Skin epidermis (tissue), 12 donors: ENCODE results near the gene ANAPC7.
"Not testable (repeated sequence)": the region's sequence is repeated elsewhere in the genome, so short reads cannot be mapped to it uniquely, and the experiment has no call there.

ENCODE experiments used
- H3K27ac ChIP-seq, 21 experiments: fragments of 200-600 bp; sonication (generic) in 11 of 21; one replicate each; pipeline ENCODE4 v1.5.0; 2020; ENCODE audit warnings: mild to moderate bottlenecking in 3 of 21, inconsistent platforms in 2 of 21, moderate library complexity in 2 of 21
- H3K4me3 ChIP-seq, 7 experiments: fragments of 200-600 bp; sonication (generic) in 2 of 7; one replicate each; pipeline ENCODE4 v1.5.0; 2020; ENCODE audit warnings: inconsistent platforms in 2 of 7, mild to moderate bottlenecking in 2 of 7, moderate library complexity in 1 of 7

Gene ANAPC7

DNA sequence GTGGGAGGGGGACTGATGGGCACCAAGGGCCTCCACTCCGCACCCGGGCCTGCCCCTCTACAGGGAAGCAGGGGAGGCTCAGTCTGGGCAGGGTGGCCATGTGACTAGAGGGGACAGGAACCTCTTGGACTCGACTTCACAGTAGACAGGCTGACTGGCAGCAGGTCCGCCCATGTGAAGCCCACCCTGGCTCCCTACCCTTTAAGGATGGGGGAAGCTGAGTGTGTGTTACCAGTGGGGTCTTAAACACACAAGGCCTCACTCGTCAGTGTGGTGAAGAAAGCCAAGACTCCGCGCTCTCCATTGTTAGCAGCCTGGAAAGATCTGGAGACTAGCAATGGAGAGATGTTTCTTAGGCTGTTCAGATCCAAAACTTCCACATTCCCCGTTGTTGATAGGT, 52.4 kb downstream of the ANAPC7 start:
- Histone ChIP-seq H3K4me3 (no peak overlapping the region), H3K27ac (no peak overlapping the region)

DNA sequence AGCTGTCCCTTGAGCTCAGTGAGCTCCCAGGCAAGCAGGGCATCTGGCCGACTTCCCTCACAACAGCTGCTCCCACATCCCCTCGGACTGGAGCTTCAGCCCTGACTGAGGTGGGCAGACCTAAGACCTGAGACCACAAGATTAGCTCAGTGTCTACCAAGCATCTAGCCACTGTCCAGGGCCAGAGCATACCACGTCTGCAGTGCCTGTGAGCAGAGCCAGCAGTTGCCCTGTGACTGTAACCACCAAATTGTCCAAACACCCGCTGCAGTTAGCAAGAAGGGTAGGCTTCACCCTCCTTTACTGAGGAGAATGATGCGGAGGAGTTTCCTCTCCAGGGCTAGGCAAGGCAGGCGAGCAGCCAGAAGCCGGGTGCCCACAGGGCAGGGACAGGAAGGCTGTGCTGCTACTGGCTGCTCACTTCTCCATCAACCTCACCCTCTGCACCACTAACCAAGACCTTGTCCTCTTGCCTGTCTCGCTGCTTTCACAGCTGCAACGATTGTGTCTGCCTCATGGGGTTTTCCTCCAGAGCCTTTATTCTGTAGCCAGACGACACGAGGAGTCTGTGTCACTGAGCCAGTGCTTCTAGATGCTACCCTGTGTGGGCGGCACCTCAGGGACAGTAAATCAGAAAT, 53.9 kb downstream of the ANAPC7 start:
- Histone ChIP-seq H3K4me3 (no peak overlapping the region), H3K27ac (peak overlapping the region in 15 of 21 experiments; percentile 2 to 72 (median 50))

DNA sequence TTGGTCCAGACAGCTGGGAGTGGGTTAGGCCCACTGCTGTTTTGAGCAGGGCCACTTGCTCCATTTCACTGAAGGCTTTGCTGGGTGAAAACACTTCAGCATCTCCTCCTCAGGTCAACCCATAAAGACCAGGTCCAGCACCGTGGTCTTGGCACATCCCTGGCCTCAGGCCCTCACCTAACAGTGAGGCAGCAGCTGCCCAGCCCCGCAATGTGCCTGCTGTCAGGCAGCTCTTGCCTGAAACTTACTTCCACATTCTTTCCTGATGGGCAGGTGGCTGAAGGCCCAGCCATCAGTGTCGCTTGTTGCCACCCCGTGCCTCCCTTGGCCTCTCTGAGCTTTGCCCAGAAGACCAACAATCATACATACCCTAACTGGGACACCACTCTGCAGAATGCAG, 54.4 kb downstream of the ANAPC7 start:
- H3K27ac ChIP-seq, result peak overlapping the region in 15 of 21 experiments; percentile 2 to 72 (median 50)
- no peak overlapping the region for H3K4me3 ChIP-seq

DNA sequence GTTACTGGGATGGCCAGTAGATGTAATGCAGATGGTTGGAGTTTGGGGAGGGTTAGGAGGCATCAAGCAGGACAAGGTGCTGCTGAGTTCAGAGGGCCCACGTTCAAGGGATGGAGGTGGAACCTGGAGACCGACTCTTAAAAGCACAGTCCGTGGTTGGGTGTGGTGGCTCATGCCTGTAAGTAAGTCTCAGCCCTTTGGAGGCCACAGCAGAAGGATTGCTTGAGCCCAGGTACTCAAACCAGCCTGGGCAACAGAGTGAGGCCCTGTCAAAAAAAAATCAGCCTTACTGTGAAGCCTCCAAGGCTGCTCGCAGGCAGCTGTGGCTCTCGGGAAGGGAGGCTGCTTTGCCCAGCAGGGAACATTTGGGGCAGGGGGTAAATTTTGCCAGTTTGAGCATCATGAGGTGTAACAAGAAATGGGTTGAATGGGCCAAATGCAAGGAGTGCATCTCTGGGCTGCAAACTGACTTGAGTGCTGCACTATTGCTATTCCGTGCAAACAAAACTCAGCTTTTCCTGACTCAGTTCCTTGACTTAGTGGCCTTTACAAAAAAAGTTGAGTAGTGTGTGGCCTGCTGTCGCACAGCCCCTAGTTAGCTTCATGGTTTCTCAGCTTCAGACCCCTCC, 55.0 kb downstream of the ANAPC7 start:
- Histone ChIP-seq H3K4me3 (no peak overlapping the region), H3K27ac (peak overlapping the region in 13 of 21 experiments; percentile 2 to 72 (median 50))

DNA sequence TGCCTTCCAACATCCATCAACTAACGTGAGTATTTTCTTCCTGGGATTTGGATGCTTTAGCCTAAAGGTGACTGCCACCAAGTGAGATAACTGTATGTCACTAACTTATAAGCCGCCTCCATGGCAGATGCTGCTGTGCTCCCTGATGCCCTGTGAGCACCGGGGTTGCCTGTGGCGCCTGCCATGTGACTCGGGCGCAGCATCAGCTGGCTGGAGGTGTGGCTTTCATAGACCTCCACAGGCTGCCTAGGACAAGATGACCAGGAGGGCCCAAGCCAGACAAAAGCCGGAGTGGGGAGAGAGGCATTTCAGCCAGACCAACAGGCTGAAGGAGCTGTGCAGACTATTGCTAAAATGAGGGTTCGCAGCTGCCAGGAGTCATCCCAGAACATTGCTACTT, 55.7 kb downstream of the ANAPC7 start:
- no peak overlapping the region for H3K4me3 ChIP-seq
- H3K27ac ChIP-seq, result peak overlapping the region in 3 of 21 experiments; percentile 11 to 19 (median 16)

DNA sequence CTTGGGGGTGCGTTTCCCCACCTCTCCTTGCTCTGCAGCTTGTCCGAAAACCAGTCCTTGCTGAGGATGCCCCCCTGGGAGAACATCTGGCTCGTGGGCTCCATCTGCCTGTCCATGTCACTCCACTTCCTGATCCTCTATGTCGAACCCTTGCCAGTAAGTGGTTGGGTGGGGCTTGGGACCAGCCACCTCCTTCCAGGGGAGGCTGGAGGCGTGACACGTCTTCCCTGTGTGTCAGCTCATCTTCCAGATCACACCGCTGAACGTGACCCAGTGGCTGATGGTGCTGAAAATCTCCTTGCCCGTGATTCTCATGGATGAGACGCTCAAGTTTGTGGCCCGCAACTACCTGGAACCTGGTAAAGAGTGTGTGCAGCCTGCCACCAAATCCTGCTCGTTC, 57.5 kb downstream of the ANAPC7 start:
- peak overlapping the region in 20 of 21 experiments; percentile 57 to 87 (median 76) for H3K27ac ChIP-seq
- no peak overlapping the region for H3K4me3 ChIP-seq

DNA sequence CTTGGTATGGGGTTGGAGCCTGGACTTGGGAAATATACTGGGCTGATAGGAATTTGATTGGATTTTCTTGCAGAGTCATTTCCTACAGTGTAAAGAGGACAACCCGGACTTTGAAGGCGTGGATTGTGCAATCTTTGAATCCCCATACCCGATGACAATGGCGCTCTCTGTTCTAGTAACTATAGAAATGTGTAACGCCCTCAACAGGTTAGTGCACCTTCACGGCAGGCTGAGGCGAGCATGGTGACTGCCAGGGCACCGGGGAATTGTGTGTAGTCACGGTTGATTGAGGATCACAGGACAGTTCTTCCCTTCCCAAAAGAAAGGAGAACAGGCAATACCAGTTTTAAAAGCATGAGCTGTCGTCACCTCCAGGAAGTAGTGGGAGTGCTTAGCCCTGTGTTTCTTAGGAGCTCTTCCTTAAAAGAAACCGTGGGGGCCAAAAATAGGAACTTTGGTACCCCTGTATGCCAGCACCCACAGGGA, 58.3 kb downstream of the ANAPC7 start:
- H3K27ac ChIP-seq, result peak overlapping the region; percentile 45 to 87 (median 77)
- no peak overlapping the region for H3K4me3 ChIP-seq

DNA sequence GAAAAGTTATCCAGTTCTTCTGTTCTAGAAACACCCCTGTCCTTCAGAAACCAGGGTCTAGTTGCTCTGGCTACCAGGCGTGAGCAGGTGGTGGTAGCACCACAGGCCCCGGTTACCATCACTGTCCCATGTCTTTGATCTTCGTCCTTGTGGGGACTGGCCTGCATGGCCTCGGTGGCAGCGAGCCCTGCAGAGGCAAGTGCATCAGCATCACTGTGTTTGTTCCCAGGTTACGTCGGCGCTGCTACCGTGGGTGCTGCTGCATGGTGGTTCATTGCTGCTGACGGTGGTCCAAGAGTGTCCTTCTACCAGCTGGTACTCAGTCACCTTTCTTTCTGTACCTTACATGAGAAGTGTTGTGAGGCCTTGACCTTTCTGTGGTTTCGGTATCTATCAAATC, 58.9 kb downstream of the ANAPC7 start:
- Histone ChIP-seq H3K4me3 (no peak overlapping the region), H3K27ac (peak overlapping the region in 19 of 21 experiments; percentile 46 to 82 (median 76))

DNA sequence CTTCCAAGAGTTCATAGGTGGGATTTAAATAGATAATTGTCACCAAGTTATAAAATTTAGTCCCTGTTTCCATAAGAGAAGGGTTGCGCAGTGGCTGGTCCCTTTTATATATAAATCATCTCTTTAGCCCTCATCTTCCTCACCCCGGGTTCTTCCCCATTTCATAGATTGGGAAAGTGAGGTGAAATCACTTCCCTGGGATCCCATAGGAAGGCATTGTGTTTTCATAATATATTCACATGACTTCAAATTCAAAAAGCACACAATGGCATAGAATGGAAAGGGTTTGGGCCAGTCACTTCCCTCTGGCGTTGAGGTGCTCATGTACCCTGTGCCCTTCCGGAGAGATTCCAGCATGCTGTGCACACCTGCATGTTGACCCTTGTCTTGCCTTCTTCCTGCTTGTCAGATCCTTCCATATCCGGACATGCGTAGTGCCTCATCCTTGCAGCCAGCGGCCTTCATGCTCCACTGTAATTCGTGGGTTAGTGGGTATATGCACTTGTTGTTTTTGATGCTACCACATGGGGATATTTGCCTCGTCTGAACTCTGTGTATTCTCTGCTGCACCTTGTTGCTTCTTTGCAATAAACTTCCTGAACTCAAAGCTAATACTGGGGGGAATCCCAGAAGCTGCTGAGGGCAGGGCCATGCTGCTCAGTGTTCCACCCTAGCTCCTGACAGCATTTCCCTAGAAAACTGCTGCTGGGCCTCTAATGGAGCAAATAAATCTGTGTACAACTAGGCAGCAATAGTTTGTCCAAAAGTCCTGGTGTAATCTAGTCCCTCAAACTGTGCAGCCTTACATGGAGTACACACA, 59.6 kb downstream of the ANAPC7 start:
- peak overlapping the region in 19 of 21 experiments; percentile 46 to 82 (median 76) for H3K27ac ChIP-seq
- H3K4me3 ChIP-seq, result no peak overlapping the region

DNA sequence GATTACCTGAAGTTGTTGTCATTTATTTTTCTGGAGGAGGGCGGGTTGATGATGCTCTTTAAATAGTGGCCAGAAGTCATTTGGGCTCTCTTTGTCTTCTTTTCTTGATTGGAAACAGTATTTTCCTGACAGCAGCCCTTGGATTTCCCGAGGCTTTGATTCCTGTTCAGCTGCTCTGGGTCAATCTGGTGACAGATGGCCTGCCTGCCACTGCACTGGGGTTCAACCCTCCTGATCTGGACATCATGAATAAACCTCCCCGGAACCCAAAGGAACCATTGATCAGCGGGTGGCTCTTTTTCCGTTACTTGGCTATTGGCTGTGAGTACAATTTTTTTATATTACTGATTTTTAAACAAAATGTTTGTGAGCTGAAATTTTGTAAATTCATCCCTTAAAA, 60.4 kb downstream of the ANAPC7 start:
- Histone ChIP-seq H3K4me3 (no peak overlapping the region), H3K27ac (peak overlapping the region in 8 of 21 experiments; percentile 5 to 77 (median 43))

DNA sequence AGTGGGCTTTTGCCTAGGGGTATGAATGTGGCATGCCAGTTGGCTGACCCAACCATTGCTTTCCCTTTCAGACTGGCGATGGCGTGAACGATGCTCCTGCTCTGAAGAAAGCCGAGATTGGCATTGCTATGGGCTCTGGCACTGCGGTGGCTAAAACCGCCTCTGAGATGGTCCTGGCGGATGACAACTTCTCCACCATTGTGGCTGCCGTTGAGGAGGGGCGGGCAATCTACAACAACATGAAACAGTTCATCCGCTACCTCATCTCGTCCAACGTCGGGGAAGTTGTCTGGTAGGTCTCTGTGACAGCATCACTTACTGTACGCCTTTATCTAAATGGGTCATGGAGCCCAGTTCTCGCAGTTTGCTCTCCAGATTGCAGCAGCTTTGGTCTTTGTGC, 61.4 kb downstream of the ANAPC7 start:
- Histone ChIP-seq H3K27ac (peak overlapping the region in 2 of 21 experiments; percentile 35 to 37), H3K4me3 (no peak overlapping the region)

DNA sequence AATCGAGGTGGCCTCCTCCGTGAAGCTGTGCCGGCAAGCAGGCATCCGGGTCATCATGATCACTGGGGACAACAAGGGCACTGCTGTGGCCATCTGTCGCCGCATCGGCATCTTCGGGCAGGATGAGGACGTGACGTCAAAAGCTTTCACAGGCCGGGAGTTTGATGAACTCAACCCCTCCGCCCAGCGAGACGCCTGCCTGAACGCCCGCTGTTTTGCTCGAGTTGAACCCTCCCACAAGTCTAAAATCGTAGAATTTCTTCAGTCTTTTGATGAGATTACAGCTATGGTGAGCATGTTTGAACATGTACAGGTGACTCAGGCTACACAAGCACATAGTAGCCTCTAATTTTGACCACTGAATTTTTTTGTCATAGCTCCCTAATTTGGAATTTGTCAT, 62.8 kb downstream of the ANAPC7 start:
- H3K27ac ChIP-seq, result peak overlapping the region in 4 of 21 experiments; percentile 10 to 51 (median 42)
- H3K4me3 ChIP-seq, result no peak overlapping the region

DNA sequence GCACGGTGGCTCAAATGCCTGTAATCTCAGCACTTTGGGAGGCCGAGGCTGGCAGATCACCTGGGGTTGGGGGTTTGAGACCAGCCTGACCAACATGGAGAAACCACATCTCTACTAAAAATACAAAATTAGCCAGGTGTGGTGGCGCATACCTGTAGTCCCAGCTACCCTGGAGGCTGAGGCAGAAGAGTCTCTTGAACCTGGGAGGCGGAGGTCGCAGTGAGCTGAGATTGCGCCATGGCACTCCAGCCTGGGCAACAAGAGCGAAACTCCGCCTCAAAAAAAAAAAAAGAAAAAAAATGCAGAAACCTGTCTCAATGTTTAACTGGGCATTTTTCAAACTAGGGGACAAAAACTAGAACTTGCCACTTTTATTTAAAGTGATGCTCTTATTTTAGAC, 63.2 kb downstream of the ANAPC7 start:
- peak overlapping the region in 2 of 21 experiments; percentile 48 to 51 for H3K27ac ChIP-seq
- not testable (repeated sequence) for H3K4me3 ChIP-seq

DNA sequence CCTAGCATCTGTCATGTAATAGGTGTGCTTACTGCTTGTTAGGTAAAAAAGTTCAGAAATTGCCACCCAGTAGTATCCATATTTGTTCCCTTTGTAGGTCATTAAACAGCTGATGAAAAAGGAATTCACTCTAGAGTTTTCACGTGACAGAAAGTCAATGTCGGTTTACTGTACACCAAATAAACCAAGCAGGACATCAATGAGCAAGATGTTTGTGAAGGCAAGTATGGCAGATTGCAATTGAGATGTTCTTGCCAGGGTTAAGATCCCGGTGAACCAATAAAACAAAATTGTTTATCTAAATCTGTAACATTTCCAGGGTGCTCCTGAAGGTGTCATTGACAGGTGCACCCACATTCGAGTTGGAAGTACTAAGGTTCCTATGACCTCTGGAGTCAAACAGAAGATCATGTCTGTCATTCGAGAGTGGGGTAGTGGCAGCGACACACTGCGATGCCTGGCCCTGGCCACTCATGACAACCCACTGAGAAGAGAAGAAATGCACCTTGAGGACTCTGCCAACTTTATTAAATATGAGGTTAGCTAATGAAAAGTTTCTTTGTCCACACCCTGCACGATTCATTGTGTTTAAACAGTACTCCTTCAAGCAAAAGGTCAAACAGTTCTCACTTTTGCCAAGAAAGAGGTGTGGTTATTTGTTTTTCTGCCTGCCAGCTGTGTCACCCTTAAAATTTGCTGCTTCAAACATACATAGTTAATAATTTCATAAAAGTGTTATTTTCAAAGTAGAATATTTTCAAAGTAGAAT, 64.1 kb downstream of the ANAPC7 start:
- no peak overlapping the region for H3K4me3 ChIP-seq

DNA sequence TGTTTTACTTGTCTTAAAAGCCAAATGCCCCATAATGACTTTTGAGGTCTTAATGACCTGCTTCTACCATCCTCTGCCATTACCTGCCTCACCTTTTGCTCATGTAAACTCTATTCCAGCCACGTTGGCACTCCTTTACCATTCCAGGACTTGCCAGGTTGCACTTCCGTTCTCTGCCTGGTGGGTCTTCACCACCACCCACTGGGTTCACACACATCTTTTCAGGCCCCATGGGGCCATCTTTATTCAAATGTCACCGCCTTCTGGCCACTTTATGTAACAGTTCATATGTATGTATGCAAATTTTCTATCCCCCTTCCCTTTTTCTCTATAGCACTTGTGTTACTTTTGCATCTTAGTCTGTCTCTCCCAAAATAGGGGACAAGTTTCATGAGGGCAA, 64.8 kb downstream of the ANAPC7 start:
- Histone ChIP-seq H3K27ac (peak overlapping the region in 3 of 21 experiments; percentile 29 to 58 (median 45)), H3K4me3 (no peak overlapping the region)

More for the DNA sequence above, 64.1 kb downstream of the ANAPC7 start:
- H3K27ac ChIP-seq, result peak overlapping the region in 3 of 21 experiments; percentile 0 to 45 (median 29)

DNA sequence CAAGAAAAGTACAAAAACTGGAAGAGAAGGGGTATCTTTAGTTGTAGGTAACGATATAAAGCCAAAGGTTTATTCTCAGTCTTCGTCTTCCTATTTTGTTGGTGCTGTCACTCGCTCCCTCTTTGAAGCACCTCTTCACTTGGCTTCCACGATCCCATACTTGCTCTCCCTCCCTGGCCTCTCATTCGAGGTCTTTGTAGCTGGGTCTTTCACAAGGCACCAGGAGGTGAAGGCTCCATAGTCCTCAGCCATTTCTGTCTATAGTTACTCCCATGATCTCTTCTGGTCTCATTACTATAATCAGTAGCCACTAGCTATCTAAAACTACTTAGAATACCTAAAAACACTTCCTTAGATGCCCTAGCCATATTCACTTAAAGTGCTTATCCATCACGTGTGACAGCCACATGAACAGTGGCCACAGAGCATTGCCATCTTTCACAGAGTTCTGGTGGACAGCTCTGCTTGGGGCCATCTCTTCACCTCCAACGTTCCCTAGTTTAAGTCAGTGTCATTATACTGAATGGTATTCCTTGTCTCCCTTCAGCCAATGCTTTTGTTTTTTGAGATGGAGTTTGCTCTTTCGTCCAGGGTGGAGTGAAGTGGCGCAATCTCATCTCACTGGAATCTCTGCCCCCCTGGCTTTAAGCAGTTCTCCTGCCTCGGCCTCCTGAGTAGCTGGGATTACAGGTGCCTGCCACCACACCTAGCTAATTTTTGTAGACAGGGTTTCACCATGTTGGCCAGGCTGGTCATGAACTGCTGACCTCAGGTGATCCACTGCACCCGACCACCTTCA, 65.4 kb downstream of the ANAPC7 start:
- H3K27ac ChIP-seq, result peak overlapping the region in 3 of 21 experiments; percentile 29 to 58 (median 45)
- H3K4me3 ChIP-seq, result no peak overlapping the region

DNA sequence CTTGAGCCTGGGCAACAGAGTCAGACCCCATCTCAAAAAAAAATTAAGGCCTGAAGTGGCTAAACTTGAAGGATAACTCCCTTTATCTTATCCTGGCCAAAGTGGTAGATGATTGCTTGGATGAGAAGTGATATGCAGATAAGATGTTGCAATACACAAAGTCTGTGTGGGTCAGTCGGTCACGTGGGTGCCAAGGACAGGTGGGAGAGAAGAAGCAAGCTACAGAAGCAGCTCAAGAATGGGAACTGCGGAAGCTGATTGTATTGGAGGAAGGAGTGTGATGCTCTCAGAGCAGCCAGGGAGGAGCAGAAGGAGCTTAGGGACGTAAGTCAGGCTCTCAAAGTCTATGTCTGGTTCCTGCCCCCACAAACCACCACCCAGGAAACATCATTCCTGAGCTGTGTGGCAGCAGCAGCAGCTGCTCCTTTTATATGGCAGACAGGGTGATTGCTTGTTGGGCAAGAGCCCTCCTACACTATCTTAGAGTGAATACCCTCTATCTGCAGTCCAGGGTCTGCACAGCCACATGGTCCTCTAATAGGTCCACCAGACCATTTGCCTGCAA, 67.9 kb downstream of the ANAPC7 start:
- H3K27ac ChIP-seq, result peak overlapping the region in 3 of 21 experiments; percentile 17 to 56 (median 18)

DNA sequence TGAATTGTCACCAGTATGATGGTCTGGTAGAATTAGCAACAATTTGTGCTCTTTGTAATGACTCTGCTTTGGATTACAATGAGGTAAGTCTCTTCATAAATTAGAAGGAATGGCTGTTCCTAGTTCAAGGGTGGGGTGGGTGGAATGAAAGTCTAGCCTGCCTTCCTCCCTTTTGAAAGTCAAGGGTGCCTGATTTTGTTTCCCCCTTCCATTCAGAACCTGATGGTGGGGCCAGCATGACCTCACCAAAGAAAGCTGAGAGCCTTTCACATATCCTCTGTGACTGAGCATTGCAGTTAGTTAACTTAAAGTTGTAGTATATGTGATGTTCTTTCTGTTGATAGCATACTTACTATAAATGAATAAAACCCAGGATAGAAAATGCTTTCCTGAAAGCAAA, 70.3 kb downstream of the ANAPC7 start:
- H3K4me3 ChIP-seq, result no peak overlapping the region
- H3K27ac ChIP-seq, result no peak overlapping the region

More for the DNA sequence above, 67.9 kb downstream of the ANAPC7 start:
- no peak overlapping the region for H3K4me3 ChIP-seq
